Esophagus muscularis mucosa (tissue), 3 donors: ENCODE results near the gene YPEL2.

Source experiments
- POLR2A ChIP-seq: fragments of 450-650 bp; IDR thresholded peaks from one replicate; pipeline ENCODE4 v1.6.1; 2017; ENCODE audit warnings: antibody characterized with exemption, moderate library complexity, mild to moderate bottlenecking, low read depth
- TF ChIP-seq, protein P1 (sequence below), 3 experiments: fragments of 200-600 bp in 2 of 3; fragments of 450-650 bp in 1 of 3; sonication (generic) in 2 of 3; IDR thresholded peaks; one replicate each; pipeline ENCODE4 v1.5.1; 2017 to 2019; ENCODE audit warnings: antibody characterized with exemption in 3 of 3, mild to moderate bottlenecking in 2 of 3, moderate library complexity in 1 of 3

DNA sequence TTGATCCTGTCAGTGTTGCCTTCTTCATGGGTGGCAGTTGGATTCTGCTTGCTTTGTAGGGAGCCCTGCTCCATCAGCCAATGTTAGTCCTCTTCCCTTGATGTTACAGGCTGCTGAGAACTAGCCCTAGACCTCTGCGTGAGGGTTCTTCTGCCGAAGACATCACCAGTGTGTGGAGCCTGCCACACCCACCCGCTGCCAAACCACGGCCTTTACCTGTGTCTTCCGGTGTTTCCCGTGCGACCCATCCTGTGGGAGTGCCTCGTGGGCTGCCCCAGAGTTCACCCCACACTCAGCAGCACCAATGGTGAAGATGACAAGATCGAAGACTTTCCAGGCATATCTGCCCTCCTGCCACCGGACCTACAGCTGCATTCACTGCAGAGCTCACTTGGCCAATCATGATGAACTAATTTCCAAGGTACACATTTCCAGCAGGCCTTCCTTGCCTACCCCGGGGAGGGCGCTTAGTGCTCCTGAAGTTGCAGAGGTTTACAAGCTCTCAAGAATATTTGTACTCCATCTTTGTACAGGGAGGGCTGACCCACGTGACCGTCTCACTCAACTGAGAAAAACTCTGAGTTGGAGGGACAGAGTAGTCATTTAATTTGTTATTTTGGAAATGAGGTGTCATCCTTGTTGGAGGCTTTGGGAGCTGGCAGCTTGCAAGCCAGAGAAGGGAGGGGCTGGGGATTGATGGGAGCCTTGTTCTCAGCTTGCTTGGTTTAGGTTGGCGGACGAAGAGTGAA, 21.8 kb downstream of the YPEL2 start:
- no peak for TF ChIP-seq POLR2A
- TF ChIP-seq, protein P1, sequence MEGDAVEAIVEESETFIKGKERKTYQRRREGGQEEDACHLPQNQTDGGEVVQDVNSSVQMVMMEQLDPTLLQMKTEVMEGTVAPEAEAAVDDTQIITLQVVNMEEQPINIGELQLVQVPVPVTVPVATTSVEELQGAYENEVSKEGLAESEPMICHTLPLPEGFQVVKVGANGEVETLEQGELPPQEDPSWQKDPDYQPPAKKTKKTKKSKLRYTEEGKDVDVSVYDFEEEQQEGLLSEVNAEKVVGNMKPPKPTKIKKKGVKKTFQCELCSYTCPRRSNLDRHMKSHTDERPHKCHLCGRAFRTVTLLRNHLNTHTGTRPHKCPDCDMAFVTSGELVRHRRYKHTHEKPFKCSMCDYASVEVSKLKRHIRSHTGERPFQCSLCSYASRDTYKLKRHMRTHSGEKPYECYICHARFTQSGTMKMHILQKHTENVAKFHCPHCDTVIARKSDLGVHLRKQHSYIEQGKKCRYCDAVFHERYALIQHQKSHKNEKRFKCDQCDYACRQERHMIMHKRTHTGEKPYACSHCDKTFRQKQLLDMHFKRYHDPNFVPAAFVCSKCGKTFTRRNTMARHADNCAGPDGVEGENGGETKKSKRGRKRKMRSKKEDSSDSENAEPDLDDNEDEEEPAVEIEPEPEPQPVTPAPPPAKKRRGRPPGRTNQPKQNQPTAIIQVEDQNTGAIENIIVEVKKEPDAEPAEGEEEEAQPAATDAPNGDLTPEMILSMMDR (IDR thresholded peaks at IDR 0.05) = no peak
